ENCODE measurements around the gene LYPD6B. TPM values are rescaled to one million over a fixed set of nuclear protein-coding genes. Genes with fewer than 3 reads are reported as not detected.
A peak's percentile ranks its signal among the peaks of the same experiment; 100 is the strongest.

Gene LYPD6B
- total and polyA plus RNA-seq, 2 experiments from 2014 or later, result 16.8 to 26.0 TPM

DNA sequence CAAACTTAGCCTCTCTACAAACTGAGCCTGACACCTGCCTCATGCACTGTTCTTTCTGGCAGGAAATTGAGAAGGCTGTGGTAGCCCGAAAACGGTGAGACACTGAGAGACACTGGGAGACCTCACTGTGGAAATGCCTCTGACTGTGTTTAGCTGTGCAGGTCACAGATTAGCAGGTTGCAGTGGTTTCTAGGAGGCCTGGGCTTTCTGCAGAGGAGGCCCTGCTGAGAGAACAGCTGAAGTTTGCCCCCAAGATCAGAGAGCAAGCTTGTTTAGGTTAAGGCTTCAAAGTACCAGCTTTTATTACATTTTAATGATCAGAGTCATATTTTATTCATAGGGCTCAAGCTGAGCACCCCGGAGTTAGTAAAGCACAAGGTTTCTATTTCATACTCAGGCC is 223.2 kb downstream of the LYPD6B start:
- 42% methylated on average over 3 of the region's 3 CpGs for WGBS (ENCODE audit: low lambda C conversion rate, missing lambda C conversion rate)
- Histone ChIP-seq H3K27me3 (no peaks in the 10 kb centered on the region), H2AFZ (no peak overlapping the region), H3K4me3 (no peak overlapping the region), H3K36me3 (replicated peaks; ENCODE audit: insufficient read depth, low read depth) (no peaks in the 10 kb centered on the region), H3K27ac (peak overlapping the region; percentile 35), H4K20me1 (ENCODE audit: insufficient read depth, poor library complexity, severe bottlenecking) (no peaks in the 10 kb centered on the region), H3K9me3 (ENCODE audit: low read depth) (no peaks in the 10 kb centered on the region), H3K9me2 (replicated peaks; ENCODE audit: insufficient read depth) (no peaks in the 10 kb centered on the region), H3K4me2 (peak overlapping the region; percentile 3), H3K4me1 (ENCODE audit: insufficient read depth) (peaks cover 8% of the 10 kb centered on the region), H3K79me2 (no peaks in the 10 kb centered on the region)
- TF ChIP-seq EZH2phosphoT487 (IDR thresholded peaks at IDR 0.05; ENCODE audit: low read depth, severe bottlenecking, unreplicated experiment), result no peak
- no peak for TF ChIP-seq CTCF (IDR thresholded peaks at IDR 0.05; ENCODE audit: poor library complexity)
- TF ChIP-seq EZH2 (IDR thresholded peaks at IDR 0.05; ENCODE audit: borderline replicate concordance), result no peak
- no peak for DNase-seq (ENCODE audit: low spot score)

Other genes starting within 250 kb of the LYPD6B start
- gene KIF5C, start 163.5 kb upstream of the LYPD6B start, total RNA-seq, result 3.6 and 5.4 TPM in 2 replicates
- gene KIF5C, start 163.5 kb upstream of the LYPD6B start, polyA plus RNA-seq, result 2.1 and 3.2 TPM in 2 replicates

Data from hepatocyte (in vitro differentiated cells).